NCI-H82 (cell line): ENCODE measurements around the gene ADH1B.
"Not testable (repeated sequence)": the region's sequence is repeated elsewhere in the genome, so short reads cannot be mapped to it uniquely, and the experiment has no call there.

Experiments
- DNase-seq: peaks from one replicate; lab custom pipeline; 2025; lab: John Stamatoyannopoulos, UW

The ADH1B gene

DNA sequence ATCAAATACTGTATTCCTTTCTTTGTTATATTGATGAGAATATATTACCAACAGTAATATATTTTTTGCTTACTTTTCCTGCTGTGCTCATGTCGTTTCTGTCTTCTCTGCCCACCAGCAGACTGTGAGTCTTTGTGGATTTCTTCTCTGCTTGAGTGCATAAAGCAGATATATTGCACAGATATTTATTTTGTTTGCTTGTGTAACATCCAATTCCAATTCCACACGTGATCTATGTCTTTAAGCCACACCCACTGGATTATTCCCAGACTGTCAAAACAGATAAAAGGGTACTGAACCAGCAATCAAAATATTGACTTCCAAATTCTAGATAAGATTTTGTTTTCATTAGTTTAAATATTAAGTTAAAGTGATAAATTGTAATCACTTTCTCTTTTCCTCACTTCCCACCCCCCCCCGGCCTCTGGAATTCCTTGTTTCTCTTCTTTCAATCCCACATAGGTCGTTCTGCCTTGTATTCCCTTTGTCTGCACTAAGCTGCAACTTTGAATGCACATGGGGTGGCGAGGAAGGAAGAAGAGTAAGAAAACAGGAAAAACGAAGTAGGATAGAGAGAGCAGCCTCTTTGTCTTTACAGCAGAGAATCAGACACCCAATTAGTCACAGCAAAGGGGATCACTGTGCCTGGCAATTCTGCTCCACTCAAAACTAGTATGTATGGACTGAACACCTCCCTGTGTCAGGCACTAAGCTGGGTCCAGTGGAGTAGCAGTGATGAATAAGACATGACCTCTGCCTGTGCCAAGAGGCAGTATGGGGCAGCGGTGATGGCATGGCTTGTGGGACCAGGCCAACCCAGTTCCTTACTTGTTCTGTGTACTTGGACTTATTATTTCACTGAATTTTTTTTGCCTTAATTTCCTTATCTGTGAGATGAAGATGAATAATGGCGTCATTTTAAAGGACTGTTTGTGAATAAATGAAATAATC, at the start of gene ADH1B:
Gene ADH1B (minus strand): TSS at position 161 of the 951 bp plus-strand sequence. CDS start 70 bp downstream, at position 91.
- DNase-seq: no peak

DNA sequence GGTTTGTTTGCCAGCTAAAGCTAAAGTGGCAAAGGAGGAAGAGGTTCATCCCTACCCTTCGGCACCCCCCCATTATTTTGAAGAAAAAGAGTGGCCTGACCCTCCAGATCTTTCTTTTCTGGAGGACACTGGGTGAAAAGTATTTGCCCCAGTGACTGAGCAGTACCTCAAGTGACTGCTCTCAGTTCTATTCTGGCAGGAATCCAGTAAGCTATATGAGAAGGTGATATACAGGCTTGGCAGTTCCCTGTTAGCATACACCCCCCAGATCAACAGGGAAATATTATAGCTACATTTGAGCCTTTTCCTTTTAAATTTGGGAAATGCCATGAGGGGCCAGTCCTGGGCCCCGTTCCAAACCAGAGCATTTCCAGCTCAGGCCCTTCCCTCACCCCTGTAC, 46.6 kb upstream of the ADH1B start:
- DNase-seq: peak; percentile 3

DNA sequence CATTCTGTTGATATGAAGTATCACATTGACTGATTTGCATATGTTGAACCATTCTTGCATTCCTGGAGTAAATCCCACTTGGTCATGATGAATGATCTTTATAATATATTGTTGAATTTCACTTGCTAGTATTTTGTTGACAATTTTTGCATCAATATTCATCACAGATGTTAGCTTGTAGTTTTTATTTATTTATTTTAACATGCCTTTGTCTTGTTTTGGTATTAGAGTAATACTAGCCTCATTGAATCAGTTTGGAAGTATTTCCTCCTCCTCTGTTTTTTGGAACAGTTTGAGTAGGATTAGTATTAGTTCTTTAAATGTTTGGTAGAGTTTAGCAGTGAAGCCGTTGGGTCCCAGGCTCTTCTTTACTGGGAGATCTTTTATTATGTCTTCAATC, 45.3 kb upstream of the ADH1B start:
- DNase-seq: no peak

DNA sequence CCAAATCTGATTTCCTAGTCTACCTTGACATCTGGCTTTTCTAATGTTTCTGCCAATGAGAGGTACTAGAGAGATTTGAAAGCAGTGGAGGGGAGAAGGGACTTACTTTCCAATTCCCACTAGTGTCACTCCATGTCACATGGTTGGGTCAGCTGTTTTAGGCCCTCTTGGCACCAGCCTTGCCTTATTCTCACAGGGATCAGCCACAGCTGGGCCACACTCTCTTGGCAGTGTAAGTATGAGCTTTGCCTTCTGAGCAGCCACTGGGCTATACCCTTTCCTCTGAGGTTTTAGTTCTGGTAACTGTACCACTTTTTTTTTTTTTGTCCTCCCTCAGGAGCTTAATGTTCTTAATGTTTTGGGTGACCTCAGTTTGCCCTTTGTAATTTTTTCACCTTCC, 41.6 kb upstream of the ADH1B start:
- peak; percentile 69 for DNase-seq

DNA sequence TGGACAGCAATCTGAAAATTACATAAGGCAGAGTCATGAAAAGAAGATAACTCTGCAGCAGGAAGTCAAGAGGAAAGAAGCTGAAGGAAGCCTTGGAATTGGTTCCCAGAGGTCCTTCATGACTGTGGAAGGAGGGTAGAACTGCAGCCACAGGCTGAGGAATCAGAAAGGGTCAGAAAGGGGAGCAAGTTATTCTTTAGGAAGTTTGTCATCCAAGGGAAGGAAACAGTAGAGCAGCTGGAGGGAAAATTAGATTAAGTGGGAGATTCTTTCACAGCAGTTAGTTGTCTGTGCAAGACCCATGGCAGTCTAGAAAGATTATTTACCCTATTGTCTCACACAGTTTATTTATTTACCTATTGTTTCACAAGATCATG, 40.7 kb upstream of the ADH1B start:
- peak; percentile 51 for DNase-seq

DNA sequence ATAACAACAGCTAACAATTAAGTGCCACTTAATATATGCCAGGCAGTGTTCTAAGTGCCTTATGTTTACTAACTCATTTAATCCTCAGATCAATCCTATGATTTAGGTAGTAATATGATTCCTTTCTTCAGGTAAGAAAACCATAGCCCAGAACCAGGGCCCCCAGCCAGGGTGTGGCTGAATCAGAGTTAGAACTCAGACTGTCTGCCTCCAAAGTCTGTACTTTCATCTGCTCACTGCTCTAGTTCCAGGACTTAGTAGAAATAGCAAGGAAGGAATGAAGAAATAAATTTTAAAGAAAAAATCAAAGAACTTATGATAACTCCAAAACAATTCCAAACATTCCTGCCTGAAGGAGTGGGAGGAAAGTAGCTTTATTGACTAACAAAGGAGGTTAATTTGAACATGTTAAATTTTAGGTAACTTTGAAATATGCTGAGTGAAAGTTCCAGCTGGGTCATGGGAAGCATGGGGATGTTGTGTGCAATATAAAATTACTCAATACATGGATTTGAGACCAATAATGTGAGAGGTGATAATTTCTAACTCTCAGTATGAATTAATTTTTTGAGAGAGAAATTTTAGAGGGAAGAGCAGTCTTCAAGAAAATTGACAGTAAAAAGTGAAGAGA, 40.2 kb upstream of the ADH1B start:
- DNase-seq: no peak

DNA sequence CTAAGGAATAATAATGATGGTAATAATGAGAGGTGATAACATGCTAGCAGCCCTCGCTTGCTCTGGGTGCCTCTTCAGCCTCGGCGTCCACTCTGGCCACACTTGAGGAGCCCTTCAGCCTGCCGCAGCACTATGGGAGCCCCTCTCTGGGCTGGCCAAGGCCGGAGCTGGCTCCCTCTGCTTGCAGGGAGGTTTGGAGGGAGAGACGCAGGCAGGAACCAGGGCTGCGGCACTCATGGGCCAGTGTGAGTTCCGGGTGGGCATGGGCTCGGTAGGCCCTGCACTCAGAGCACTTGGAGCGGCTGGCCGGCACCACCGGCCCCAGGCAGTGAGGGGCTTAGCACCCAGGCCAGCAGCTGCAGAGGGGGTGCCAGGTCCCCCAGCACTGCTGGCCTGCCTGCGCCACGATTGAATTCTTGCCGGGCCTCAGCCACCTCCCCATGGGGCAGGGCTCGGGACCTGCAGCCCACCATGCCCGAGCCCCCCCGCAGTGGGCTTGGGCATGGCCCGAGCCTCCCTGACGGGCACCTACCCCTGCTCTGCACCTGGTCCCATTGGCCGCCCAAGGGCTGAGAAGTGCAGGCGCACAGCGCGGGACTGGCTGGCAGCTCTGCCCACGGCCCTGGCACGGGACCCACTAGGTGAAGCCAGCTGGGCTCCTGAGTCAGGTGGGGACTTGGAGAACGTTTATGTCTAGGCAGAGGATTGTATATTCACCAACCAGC, 38.4 kb upstream of the ADH1B start:
- no peak for DNase-seq

DNA sequence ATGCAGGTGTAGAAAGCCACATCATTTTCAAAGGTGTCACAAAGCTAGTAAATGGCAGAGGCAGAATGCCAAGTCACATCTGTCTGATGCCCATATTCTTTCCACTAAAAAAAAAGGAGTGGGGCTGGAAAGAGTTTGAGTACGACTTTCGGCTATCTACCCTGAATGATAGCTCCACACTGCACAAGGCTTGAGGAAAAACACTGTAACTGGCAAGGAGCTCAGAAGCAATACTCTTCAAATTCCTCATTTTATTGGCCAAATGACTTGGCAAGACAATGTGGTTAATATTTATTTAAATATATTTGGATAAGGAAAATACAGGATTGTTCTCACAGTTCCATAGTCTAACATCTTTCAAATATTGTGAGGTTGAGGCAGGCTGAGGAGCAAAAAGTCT, 36.7 kb upstream of the ADH1B start:
- DNase-seq: no peak

DNA sequence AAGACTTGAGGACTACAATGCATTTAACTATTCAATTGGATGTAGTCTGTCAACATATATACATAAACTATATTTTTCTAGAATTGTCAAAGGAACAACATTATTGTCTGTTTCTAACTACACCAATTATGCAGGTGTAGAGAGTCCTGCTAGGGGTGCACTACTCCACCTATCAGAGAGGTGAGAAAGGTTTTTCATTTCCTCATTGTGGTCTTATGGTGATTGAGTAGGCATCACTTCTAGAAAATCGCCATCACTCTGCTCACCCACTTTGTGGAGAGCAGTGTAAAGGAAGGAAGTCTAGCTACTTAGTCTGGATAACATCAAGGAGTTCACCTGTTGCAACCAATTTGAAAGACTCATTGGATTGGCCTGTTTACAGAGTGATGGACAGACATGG, 35.8 kb upstream of the ADH1B start:
- no peak for DNase-seq

DNA sequence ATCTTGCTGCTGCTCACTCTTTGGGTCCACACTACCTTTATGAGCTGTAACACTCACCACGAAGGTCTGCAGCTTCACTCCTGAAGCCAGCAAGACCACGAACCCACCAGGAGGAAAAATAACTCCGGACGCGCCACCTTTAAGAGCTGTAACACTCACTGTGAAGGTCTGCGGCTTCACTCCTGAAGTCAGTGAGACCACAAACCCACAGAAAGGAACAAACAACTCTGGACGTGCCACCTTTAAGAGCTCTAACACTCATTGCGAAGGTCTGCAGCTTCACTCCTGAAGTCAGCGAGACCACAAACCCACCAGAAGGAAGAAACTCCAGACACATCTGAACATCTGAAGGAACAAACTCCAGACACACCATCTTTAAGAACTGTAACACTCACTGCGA, 34.9 kb upstream of the ADH1B start:
- not testable (repeated sequence) for DNase-seq

DNA sequence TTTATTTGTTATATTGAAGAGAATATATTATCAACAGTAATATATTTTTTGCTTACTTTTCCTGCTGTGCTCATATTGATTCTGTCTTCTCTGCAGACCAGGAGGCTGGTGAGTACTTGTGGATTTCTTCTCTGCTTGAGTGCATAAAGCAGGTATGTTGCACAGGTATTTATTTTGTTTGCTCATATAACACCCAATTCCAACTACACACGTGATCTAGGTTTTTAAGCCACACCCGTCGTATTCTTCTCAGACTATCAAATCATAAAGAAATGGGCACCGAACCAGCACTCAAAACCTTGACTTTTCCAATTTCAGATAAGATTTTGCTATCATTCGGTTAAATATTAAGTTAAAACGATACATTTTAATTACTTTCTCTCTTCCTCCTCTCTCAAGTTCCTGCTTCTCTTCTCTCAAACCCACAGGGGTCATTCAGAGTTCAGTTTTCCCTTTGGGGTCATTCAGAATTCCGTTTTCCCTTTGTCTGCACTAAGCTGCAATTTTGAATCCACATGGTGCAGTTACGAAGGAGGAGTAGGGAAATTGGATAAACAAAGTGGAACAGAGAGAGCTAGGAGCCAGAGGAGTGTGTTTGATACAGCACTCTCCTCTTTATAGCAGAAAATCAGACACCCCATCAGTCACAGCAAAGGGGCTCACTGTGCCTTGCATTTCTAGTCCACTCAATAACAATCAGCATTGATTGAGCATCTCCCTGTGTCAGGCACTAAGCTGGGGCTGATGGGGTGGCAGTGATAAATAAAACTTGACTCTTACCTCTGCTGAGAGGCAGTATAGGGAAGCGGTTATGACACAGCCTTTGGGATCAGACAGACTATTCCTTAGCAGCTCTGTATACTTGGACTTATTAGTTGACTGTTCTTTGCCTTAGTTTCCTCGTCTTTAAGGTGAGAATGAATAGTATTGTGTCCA, 31.7 kb upstream of the ADH1B start, which contains the start of gene ADH1C:
Gene ADH1C (minus strand): TSS at position 145 of the 936 bp plus-strand sequence. CDS start 71 bp downstream, at position 74.
- DNase-seq: no peak

DNA sequence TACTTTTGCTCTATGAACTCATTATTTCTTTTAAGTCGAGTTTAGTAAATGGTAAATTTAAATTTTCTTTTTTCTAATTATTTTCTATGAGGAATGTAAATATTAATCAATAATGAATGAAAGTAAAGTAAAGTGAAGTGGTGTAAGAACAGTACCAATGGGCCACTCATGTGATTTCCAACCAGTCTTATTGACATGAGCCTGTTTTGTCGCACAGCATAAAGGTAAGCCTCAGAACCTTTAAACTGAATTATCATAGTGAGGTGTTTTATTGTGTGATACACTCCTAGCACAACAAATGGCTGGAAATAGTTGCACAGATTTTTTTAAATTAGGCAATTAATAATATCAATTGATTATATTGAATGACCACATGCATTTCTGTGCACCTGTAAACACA, 30.3 kb upstream of the ADH1B start:
- no peak for DNase-seq

DNA sequence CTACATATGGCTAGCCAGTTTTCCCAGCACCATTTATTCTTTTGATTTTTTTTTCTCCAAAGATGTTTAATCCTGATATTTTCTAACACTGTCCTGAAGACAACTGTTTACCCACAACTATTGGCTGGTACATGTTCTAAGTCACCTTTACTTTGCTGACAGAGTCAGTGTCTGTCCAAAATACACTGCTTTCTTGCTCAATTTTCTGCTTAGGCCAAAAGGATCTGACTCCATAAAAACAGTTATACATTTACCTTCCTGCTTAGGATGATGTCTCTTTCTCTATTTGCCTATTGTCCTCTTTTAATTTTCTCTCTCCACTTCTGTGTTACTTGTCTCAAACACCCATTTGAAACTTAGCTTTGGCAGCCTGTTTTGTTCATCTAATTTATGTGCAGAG, 28.1 kb upstream of the ADH1B start:
- no peak for DNase-seq

DNA sequence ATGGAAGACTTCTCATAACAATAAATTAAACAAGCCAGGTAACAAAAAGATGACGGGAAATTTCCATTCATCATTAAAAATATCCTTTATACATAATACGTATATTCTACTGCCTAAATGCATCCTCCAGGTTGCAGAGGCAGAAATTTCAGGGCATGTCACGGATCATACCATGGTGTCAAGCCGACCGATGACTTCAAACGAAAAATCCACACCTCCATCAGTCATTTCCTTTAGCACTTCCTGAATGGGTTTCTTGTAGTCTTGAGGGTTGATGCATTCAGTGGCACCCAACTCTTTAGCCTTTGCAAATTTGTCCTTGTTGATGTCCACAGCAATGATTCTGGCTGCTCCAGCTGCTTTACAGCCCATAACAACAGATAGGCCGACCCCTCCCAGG, 21.4 kb upstream of the ADH1B start:
- DNase-seq: not testable (repeated sequence)

DNA sequence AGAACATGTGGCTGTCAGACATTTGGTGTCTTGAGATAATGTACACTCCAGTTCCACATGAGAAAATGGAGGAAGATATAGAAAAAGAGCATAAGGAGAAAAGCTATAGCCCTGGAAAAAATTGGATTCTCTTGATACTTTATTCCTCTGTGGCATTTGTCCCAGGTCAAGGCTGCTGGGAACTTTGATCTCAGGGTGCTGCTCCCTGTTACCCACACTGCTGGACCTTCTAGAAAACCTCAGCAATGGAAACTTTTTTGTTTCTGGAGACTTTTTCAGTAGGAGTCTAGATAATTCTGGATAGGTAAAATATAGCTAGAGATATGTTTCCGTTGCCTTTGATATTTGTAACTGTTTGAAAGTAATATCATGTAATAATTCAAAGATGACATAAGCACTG, 20.2 kb upstream of the ADH1B start:
- DNase-seq: no peak

DNA sequence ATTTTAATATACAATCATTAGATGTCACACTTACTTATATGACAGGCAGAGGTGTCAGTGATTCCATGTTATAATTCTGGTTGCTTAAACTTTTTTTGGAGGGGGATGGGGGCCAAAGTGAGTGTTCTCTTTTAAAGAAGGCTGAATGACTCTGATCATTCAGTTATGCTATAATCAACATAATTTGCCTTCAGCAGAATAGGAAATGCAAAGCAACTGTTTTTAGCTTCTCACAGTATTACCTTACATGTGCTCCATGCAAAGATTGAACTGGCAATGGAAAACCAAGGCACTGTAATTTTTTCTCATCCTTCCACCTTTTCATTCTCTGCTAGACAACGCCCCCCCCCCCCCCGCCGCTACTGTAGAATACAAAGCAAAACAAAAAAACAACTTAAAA, 18.0 kb upstream of the ADH1B start:
- DNase-seq: no peak

DNA sequence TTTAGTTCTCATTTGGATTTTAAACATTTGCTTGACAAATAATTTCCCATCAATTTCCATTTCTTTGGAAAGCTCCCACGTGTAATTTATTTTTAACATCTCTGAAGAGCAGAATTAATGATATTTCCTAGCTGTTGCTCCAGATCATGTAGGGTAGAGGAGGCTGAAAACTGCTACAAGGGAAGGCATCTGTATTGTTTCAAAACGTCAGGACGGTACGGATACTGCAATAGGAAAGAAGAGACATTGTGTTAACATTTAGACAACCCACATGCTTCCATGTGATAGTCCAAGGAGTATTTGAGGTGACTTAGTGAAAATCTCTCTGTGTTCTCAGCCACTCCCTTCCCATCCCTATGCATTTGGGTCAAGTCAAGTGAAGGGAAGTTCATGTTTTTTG, 15.4 kb upstream of the ADH1B start:
- DNase-seq: no peak

DNA sequence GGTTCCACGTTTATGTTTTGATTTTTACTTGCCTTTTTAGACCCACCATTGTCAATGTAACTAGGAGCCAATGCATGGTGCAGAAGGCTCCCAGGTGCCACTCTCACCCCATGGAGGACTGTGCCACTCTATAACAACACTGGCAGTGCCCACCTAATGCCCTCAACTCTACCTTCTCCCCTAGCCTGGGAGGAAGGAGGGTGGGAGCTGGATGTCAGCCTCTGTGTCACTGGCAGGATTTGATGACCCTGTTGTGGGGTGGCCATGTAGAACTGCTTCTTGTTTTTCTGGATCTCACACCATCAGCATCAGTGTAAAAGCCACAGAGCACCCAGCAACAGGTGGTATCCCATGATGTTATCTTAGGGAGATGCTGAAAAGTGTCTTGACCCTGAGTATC, 13.7 kb upstream of the ADH1B start:
- no peak for DNase-seq

DNA sequence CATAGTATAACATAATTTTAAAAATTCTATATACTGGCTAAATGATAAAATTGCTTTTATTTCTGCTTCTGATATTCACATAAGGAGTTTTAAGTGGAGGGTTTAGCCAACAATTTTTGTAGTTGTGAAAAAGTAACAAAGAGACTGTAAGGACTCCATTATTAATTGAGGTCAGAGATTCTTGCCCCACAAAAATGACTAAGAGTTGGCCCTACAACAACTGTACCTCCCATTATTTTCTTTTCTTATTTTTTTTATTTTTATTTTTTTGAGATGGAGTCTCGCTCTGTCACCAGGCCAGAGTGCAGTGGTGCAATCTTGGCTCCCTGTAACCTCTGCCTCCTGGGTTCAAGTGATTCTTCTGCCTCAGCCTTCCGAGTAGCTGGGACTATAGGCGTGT, 9.4 kb upstream of the ADH1B start:
- DNase-seq: no peak

DNA sequence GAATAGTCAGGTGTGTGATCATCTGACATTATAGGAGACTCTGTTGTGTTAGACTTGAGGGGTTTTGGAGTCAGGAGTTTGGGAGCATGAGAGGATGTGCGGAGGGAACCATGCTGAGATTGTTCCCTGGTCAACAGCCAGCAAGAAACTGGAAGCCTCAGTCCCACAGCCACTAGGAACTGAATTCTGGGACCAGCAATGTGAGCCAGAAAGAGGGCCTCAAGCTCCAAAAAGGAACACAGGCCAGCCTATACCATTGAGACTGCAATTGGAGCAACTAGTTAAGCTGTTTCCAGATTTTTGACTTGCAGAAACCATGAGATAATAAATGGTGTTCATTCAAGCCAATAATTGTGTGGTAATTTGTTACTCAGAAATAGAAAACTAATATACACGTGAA, 8.7 kb upstream of the ADH1B start:
- DNase-seq: no peak

DNA sequence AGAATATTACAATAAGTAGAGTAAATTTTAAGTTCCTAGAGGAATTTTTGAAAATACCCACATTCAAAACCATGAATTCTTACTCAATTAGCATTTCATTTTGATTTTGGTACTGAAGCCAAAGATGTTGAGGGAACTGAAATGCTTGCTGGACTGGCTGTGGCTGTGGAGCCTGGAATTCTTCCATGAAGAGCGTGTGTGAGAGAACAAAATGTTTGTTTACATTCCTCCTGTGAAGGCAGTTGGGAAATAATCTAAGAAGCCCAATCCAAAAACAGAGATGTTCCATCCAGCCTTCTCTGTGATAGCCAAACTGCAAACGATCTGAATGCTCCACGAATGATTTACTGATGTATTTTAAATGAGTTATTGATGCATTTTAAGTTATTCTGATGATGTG, 3.8 kb upstream of the ADH1B start:
- DNase-seq: no peak

DNA sequence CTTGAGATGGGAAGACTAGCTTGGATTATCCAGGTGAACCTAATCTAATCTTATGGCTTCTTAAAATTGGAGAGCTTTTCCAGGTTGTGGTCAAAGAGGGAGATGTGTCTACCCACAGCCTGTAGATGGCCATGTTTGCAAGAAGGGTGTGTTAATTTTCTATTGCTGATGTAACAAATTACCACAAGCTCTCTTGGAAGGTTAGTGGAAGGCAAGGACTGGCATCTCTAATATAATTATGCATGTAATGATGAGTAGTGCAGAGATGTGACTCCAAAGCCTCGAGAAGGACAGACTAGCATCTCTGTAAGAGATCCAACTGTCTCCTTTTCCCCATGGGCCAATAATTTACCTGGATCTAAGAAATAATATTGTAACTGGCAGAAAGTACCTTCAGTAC, 3.2 kb upstream of the ADH1B start:
- no peak for DNase-seq
